Measurements from ENCODE around the gene RAB14. TPM values are rescaled to one million over a fixed set of nuclear protein-coding genes. Genes with fewer than 3 reads are reported as not detected.

RAB14 gene
- total and polyA plus RNA-seq, 2 donors: 23.1 to 49.0 TPM

DNA sequence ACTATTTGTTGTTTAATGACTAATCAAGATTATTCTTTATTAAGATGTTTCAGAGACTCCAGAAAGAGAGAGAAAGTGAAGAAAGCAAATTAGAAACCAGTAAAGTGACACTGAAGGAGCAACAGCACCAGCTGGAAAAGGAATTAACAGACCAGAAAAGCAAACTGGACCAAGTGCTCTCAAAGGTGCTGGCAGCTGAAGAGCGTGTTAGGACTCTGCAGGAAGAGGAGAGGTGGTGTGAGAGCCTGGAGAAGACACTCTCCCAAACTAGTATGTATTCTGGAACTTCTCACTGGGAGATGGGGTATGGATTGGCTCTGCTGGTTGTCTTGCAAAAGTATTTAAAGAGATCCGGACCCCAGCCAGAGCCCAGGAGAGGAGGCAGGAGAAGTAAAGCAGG, 33.6 kb downstream of the RAB14 start:
- no peak for DNase-seq (ENCODE audit: low read depth in 6 of 9, low spot score in 9 of 9)
- H3K27ac ChIP-seq (ENCODE audit: low read depth in 1 of 2, low read length in 1 of 2): no peak overlapping the region
- peaks cover 36 to 75% of the 10 kb centered on the region in 2 donors for H3K36me3 ChIP-seq (ENCODE audit: control insufficient read depth in 2 of 2, insufficient read depth in 2 of 2, low read length in 1 of 2)
- H3K27me3 ChIP-seq (ENCODE audit: control insufficient read depth in 2 of 2, insufficient read depth in 1 of 2, low read length in 1 of 2): no peaks in the 10 kb centered on the region
- H3K4me3 ChIP-seq (ENCODE audit: low read length in 2 of 2): no peak overlapping the region
- WGBS: 95% methylated on average over 2 of the region's 2 CpGs
- peaks cover 25 to 38% of the 10 kb centered on the region in 2 donors for H3K4me1 ChIP-seq (ENCODE audit: control insufficient read depth in 2 of 2, insufficient read depth in 2 of 2, low read length in 2 of 2)
- H3K9me3 ChIP-seq (ENCODE audit: control insufficient read depth in 2 of 2, insufficient read depth in 1 of 2, low read length in 1 of 2): no peaks in the 10 kb centered on the region

- Histone ChIP-seq H3K9me3 (ENCODE audit: control insufficient read depth in 2 of 2, insufficient read depth in 1 of 2, low read length in 1 of 2) (no peaks in the 10 kb centered on the region), H3K36me3 (ENCODE audit: control insufficient read depth in 2 of 2, insufficient read depth in 2 of 2, low read length in 1 of 2) (peaks cover 28 to 77% of the 10 kb centered on the region in 2 donors), H3K27ac (ENCODE audit: low read depth in 1 of 2, low read length in 1 of 2) (no peak overlapping the region), H3K4me3 (ENCODE audit: low read length in 2 of 2) (no peak overlapping the region), H3K27me3 (ENCODE audit: control insufficient read depth in 2 of 2, insufficient read depth in 1 of 2, low read length in 1 of 2) (no peaks in the 10 kb centered on the region), H3K4me1 (ENCODE audit: control insufficient read depth in 2 of 2, insufficient read depth in 2 of 2, low read length in 2 of 2) (peaks cover 0 to 3% of the 10 kb centered on the region in 2 donors)
- DNase-seq (ENCODE audit: low read depth in 6 of 9, low spot score in 9 of 9): no peak
- 6% methylated on average over 1 of the region's 1 CpG for WGBS
These were observed 41.6 kb downstream of the RAB14 start for GRCh38 chr9:121160025-121160424.

GRCh38 chr9:121157939-121158338, 43.7 kb downstream of the RAB14 start:
- H3K27me3 ChIP-seq (ENCODE audit: control insufficient read depth in 2 of 2, insufficient read depth in 1 of 2, low read length in 1 of 2): no peaks in the 10 kb centered on the region
- H3K4me3 ChIP-seq (ENCODE audit: low read length in 2 of 2): no peak overlapping the region
- no peak overlapping the region for H3K27ac ChIP-seq (ENCODE audit: low read depth in 1 of 2, low read length in 1 of 2)
- H3K9me3 ChIP-seq (ENCODE audit: control insufficient read depth in 2 of 2, insufficient read depth in 1 of 2, low read length in 1 of 2): no peaks in the 10 kb centered on the region
- WGBS: 99% methylated on average over 4 of the region's 4 CpGs
- peaks cover 37 to 80% of the 10 kb centered on the region in 2 donors for H3K36me3 ChIP-seq (ENCODE audit: control insufficient read depth in 2 of 2, insufficient read depth in 2 of 2, low read length in 1 of 2)
- H3K4me1 ChIP-seq (ENCODE audit: control insufficient read depth in 2 of 2, insufficient read depth in 2 of 2, low read length in 2 of 2): peaks cover 0 to 3% of the 10 kb centered on the region in 2 donors
- DNase-seq (ENCODE audit: low read depth in 6 of 9, low spot score in 9 of 9): no peak

GRCh38 chr9:121156263-121156731, 45.4 kb downstream of the RAB14 start:
- Histone ChIP-seq H3K36me3 (ENCODE audit: control insufficient read depth in 2 of 2, insufficient read depth in 2 of 2, low read length in 1 of 2) (peaks cover 50 to 80% of the 10 kb centered on the region in 2 donors), H3K27me3 (ENCODE audit: control insufficient read depth in 2 of 2, insufficient read depth in 1 of 2, low read length in 1 of 2) (no peaks in the 10 kb centered on the region), H3K27ac (ENCODE audit: low read depth in 1 of 2, low read length in 1 of 2) (peak overlapping the region in 1 of 2 donors; percentile 4), H3K4me3 (ENCODE audit: low read length in 2 of 2) (no peak overlapping the region), H3K4me1 (ENCODE audit: control insufficient read depth in 2 of 2, insufficient read depth in 2 of 2, low read length in 2 of 2) (peaks cover 3% of the 10 kb centered on the region in 2 donors), H3K9me3 (ENCODE audit: control insufficient read depth in 2 of 2, insufficient read depth in 1 of 2, low read length in 1 of 2) (no peaks in the 10 kb centered on the region)
- WGBS: 57% methylated on average over 2 of the region's 2 CpGs
- peak in 1 of 9 donors; percentile 23 for DNase-seq (ENCODE audit: low read depth in 6 of 9, low spot score in 9 of 9)

DNA sequence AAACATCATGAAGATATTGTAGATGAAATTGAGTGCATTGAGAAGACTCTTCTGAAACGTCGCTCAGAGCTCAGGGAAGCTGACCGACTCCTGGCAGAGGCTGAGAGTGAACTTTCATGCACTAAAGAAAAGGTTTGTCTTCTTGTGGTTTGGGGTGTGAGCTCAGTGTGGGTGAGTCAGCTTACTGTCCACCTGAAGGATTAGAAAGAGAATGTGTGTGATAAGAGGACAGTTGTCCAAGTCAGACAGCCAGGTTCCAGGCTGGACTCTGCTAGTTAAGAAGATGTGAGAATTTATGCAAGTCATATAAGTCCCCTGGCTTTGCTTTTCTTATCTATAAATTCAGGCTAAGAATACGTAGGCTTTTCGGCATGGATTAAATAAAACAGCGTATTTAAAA, 46.9 kb downstream of the RAB14 start:
- WGBS: 96% methylated on average over 6 of the region's 6 CpGs
- H3K27ac ChIP-seq (ENCODE audit: low read depth in 1 of 2, low read length in 1 of 2): no peak overlapping the region
- H3K4me3 ChIP-seq (ENCODE audit: low read length in 2 of 2): no peak overlapping the region
- DNase-seq (ENCODE audit: low read depth in 6 of 9, low spot score in 9 of 9): no peak
- H3K27me3 ChIP-seq (ENCODE audit: control insufficient read depth in 2 of 2, insufficient read depth in 1 of 2, low read length in 1 of 2): no peaks in the 10 kb centered on the region
- H3K9me3 ChIP-seq (ENCODE audit: control insufficient read depth in 2 of 2, insufficient read depth in 1 of 2, low read length in 1 of 2): no peaks in the 10 kb centered on the region
- peaks cover 49 to 79% of the 10 kb centered on the region in 2 donors for H3K36me3 ChIP-seq (ENCODE audit: control insufficient read depth in 2 of 2, insufficient read depth in 2 of 2, low read length in 1 of 2)
- peaks cover 3 to 4% of the 10 kb centered on the region in 2 donors for H3K4me1 ChIP-seq (ENCODE audit: control insufficient read depth in 2 of 2, insufficient read depth in 2 of 2, low read length in 2 of 2)

DNA sequence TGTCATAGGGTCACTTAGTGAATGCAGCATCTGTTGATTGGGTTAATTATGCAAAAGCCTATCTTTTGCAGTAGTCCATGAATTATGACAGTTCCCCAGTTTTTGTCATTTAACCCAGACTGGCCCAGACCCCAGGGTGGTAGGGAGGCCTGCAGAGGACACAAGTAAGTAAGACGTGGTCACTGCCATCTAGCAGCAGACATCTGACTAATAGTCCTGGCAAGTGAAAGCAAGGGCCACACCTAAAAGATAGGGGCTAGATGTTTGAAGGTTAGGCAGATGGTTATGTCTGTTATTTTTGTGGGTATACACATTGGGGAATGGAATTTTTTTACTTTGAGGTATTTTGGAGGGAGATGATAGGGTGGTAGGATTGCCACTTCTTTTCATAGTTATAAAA, 48.0 kb downstream of the RAB14 start:
- Histone ChIP-seq H3K36me3 (ENCODE audit: control insufficient read depth in 2 of 2, insufficient read depth in 2 of 2, low read length in 1 of 2) (peaks cover 44 to 78% of the 10 kb centered on the region in 2 donors), H3K4me3 (ENCODE audit: low read length in 2 of 2) (no peak overlapping the region), H3K4me1 (ENCODE audit: control insufficient read depth in 2 of 2, insufficient read depth in 2 of 2, low read length in 2 of 2) (peaks cover 3 to 4% of the 10 kb centered on the region in 2 donors), H3K27me3 (ENCODE audit: control insufficient read depth in 2 of 2, insufficient read depth in 1 of 2, low read length in 1 of 2) (no peaks in the 10 kb centered on the region), H3K27ac (ENCODE audit: low read depth in 1 of 2, low read length in 1 of 2) (no peak overlapping the region), H3K9me3 (ENCODE audit: control insufficient read depth in 2 of 2, insufficient read depth in 1 of 2, low read length in 1 of 2) (no peaks in the 10 kb centered on the region)
- 95% methylated on average over 1 of the region's 1 CpG for WGBS
- no peak for DNase-seq (ENCODE audit: low read depth in 6 of 9, low spot score in 9 of 9)

DNA sequence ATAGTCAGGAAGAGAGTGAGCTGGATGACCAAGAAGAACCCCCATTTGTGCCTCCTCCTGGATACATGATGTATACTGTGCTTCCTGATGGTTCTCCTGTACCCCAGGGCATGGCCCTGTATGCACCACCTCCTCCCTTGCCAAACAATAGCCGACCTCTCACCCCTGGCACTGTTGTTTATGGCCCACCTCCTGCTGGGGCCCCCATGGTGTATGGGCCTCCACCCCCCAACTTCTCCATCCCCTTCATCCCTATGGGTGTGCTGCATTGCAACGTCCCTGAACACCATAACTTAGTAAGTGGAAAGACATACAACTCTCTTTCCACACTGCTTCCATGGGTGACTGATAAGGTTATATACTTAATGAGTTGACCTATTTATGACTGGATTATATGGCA, 51.5 kb downstream of the RAB14 start:
- DNase-seq (ENCODE audit: low read depth in 6 of 9, low spot score in 9 of 9): no peak
- WGBS: over 99% methylated on average over 2 of the region's 2 CpGs
- H3K4me1 ChIP-seq (ENCODE audit: control insufficient read depth in 2 of 2, insufficient read depth in 2 of 2, low read length in 2 of 2): peaks cover 0 to 4% of the 10 kb centered on the region in 2 donors
- H3K9me3 ChIP-seq (ENCODE audit: control insufficient read depth in 2 of 2, insufficient read depth in 1 of 2, low read length in 1 of 2): no peaks in the 10 kb centered on the region
- no peak overlapping the region for H3K4me3 ChIP-seq (ENCODE audit: low read length in 2 of 2)
- H3K36me3 ChIP-seq (ENCODE audit: control insufficient read depth in 2 of 2, insufficient read depth in 2 of 2, low read length in 1 of 2): peaks cover 65 to 83% of the 10 kb centered on the region in 2 donors
- no peaks in the 10 kb centered on the region for H3K27me3 ChIP-seq (ENCODE audit: control insufficient read depth in 2 of 2, insufficient read depth in 1 of 2, low read length in 1 of 2)
- no peak overlapping the region for H3K27ac ChIP-seq (ENCODE audit: low read depth in 1 of 2, low read length in 1 of 2)

DNA sequence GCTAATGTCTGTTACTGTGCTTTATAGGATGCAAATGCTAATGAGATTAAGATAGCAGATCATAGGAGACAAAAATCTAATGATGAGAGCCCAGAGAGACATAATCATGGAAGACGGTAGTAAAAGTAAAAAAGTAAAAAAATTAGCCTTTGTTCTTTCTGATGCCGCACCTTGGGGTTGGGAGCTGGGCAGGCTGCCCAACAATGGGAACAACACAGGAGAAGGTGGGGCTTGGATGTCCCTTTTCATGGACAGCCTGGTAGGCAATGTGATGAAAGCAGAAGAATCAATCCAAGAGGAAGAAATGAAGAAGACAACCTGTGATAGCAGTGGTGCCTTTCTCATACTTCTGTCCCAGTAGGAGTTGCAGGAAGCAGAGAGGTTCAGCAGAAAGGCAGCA, 57.2 kb downstream of the RAB14 start:
- H3K4me1 ChIP-seq (ENCODE audit: control insufficient read depth in 2 of 2, insufficient read depth in 2 of 2, low read length in 2 of 2): no peaks in the 10 kb centered on the region
- 97% methylated on average over 2 of the region's 2 CpGs for WGBS
- H3K27ac ChIP-seq (ENCODE audit: low read depth in 1 of 2, low read length in 1 of 2): no peak overlapping the region
- no peak overlapping the region for H3K4me3 ChIP-seq (ENCODE audit: low read length in 2 of 2)
- no peaks in the 10 kb centered on the region for H3K9me3 ChIP-seq (ENCODE audit: control insufficient read depth in 2 of 2, insufficient read depth in 1 of 2, low read length in 1 of 2)
- no peak for DNase-seq (ENCODE audit: low read depth in 6 of 9, low spot score in 9 of 9)
- peaks cover 79 to 97% of the 10 kb centered on the region in 2 donors for H3K36me3 ChIP-seq (ENCODE audit: control insufficient read depth in 2 of 2, insufficient read depth in 2 of 2, low read length in 1 of 2)
- no peaks in the 10 kb centered on the region for H3K27me3 ChIP-seq (ENCODE audit: control insufficient read depth in 2 of 2, insufficient read depth in 1 of 2, low read length in 1 of 2)

GRCh38 chr9:121143771-121144170, 57.9 kb downstream of the RAB14 start:
- no peak for DNase-seq (ENCODE audit: low read depth in 6 of 9, low spot score in 9 of 9)

More at GRCh38 chr9:121143771-121144170, 57.9 kb downstream of the RAB14 start:
- 98% methylated on average over 2 of the region's 2 CpGs for WGBS
- Histone ChIP-seq H3K4me1 (ENCODE audit: control insufficient read depth in 2 of 2, insufficient read depth in 2 of 2, low read length in 2 of 2) (no peaks in the 10 kb centered on the region), H3K9me3 (ENCODE audit: control insufficient read depth in 2 of 2, insufficient read depth in 1 of 2, low read length in 1 of 2) (no peaks in the 10 kb centered on the region), H3K27me3 (ENCODE audit: control insufficient read depth in 2 of 2, insufficient read depth in 1 of 2, low read length in 1 of 2) (no peaks in the 10 kb centered on the region), H3K27ac (ENCODE audit: low read depth in 1 of 2, low read length in 1 of 2) (no peak overlapping the region), H3K4me3 (ENCODE audit: low read length in 2 of 2) (no peak overlapping the region), H3K36me3 (ENCODE audit: control insufficient read depth in 2 of 2, insufficient read depth in 2 of 2, low read length in 1 of 2) (peaks cover 76 to 98% of the 10 kb centered on the region in 2 donors)

Measured in thymus (tissue), 11 donors.